AML-193 (cell line): ENCODE results near the gene CDK8.
A peak's percentile ranks its signal among the peaks of the same experiment; 100 is the strongest.
"Not testable (repeated sequence)": the region's sequence is repeated elsewhere in the genome, so short reads cannot be mapped to it uniquely, and the experiment has no call there.

Source experiments
- DNase-seq, 2 experiments: peaks; one replicate each; lab custom pipeline; 2025; lab: John Stamatoyannopoulos, UW

CDK8 gene

DNA sequence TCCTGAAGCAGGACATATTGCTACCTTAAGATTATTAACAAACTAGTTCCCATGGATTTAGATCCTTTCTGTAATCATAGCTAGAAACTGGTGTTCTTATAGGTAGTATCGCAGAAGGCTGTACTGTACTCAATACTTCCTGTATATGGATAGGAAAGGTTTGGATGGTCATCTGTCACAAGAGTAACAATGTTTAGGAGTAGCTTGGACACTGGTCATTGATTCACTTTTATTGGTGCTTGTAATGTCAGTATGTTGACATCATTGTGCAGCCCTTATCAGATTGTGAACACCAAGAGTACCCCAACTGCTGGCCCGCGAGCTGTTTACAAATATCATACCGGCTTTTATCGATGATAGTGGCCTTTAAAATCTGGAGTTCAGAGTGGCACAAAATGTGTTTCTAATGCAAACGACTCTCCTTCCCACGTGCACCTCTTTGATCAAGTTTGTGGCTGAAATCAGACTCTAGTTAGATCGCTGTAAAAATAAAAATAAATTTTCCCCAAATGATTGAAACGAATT lies 605 bp upstream of the CDK8 start:
- DNase-seq: peak in 1 of 2 experiments; percentile 32

DNA sequence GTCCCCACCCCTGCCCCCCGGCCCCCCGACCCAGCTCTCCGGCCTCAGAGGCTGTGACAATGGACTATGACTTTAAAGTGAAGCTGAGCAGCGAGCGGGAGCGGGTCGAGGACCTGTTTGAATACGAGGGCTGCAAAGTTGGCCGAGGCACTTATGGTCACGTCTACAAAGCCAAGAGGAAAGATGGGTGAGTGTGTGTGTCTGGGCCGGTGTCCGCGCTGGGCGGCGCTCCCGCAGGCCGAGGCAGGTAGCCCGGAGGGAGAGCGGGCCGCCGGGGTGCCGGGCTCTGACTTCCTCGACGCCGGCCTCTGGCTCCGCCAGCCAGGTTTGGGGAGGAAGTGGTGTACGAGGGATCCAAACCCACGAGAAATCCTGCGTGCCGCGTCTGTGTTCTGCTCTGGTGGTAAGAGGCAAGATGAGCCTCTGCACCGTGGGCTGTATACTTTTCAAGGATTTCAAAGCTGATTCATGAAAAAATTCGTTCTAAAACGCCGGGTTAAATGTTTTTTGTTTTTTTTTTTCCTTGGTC lies 718 bp downstream of the CDK8 start:
- DNase-seq: peak; percentile 39 to 56

DNA sequence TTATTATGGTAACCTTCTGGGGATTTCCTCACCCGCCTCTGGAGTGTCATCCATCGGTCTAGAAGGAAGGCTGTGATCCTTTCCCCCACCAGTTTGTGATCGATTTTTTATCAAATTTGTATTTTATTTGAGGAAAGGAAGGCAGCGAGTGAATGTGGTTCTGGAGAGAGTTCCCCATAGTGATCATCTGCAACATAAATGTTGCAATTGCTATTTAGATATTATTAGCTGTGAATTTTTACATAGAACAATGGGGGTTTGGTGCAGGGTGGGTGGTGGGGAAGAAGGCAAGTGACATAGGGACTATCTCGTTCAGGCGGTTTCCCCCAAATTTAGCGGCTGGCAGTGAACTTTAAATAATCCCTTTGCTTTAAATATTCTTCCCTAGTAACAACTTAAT lies 1.2 kb downstream of the CDK8 start:
- DNase-seq: peak in 1 of 2 experiments; percentile 49

DNA sequence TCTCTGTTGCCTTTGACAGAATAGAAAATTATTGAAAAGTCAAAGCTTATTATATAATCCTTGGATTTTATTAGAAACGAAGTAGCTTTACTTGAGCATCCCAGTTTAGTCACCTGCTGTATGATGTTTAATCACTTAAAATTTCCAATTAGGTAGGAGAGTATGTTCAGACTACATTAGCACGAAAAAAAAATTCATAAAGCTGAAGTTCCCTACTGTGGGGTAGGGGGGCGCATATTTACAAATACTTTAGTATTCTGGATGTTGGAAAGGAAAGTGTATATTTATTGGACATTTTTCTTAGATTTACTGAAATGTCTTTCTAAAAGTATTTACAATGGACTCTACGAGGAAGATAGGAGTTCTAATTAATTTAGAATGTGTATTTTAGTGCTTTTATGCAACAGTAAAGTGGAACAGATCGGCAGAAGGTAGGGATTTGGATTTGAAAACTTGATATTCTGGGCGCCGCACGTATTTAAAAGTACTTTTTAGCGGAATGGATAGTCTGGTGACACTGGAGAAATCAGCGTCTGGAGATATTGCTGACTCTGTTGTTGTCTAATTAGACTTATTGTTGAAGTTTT lies 1.9 kb downstream of the CDK8 start:
- DNase-seq: peak; percentile 33 to 50

DNA sequence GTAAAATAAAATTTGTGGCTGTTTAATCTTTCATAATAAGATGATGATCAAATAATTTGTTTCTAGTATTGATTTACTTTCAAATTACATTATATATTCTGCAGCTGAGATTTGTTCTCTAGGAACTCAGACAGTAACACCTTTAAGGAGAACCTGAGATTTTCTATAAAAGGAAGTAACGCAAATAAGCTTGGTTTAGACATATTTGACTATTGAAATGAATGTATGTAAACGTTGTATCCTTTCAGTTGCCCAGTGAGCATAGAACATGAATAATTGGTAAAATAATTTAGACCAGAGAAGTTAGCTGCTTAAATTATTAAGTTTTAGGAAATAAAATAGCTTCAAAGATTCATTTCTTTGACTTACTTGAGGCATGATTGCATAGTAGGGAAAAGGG lies 3.1 kb downstream of the CDK8 start:
- DNase-seq: peak in 1 of 2 experiments; percentile 28

DNA sequence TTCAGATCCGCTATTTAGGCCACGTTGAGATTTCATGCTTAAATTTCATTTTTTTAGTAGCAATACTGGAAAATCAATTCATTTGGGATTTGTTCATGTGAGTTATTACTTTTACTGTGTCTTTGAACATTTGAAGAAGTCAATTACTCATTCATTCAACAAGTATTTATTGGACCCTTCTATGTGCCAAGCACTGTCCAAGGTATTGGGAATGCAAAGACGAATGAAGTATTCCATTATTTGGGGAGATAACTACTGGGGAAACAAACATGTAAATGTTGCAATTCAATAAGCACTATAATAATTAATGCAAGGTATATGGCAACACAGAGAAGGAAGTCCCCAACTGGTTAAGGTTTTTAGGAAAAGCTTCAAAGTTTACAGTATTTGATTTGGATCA lies 5.7 kb downstream of the CDK8 start:
- DNase-seq: no peak

DNA sequence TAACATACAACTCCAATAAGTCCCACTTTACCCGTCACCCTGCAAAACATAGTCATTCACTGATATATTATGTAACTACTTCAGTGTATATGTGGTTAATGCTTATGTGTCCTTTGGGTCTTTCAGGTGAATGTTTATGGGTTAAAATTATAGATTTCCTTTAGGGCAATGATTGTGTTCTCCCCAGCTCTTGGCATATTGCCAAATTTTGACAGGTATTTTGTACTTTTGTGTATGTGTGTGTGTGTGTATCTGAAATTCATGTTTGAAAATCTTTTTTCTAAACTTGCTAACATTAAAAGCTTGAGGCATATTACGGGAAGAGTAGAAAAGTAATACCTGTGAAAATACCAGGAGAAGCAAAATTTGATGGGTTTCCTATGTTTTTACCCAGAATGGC lies 8.2 kb downstream of the CDK8 start:
- no peak for DNase-seq

DNA sequence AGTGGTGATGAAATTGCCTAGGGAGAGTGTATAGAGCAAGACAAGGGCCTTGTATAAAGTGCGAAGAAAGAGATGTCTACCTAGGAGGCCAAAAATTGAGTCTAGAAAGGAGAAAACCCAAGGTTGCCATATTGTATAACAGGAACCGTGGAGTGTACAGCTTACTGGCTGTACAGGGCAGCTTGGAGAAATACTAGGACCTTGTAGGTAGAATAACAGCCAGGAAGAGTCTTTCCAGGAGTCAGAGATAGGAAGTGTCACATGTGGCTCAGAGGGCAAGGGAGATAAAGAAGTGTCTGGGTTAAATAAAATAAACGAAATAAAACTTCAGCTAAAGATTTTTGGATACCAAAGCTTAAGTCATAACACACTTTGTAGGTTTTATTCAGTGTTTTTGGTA lies 12.4 kb downstream of the CDK8 start:
- DNase-seq: no peak

DNA sequence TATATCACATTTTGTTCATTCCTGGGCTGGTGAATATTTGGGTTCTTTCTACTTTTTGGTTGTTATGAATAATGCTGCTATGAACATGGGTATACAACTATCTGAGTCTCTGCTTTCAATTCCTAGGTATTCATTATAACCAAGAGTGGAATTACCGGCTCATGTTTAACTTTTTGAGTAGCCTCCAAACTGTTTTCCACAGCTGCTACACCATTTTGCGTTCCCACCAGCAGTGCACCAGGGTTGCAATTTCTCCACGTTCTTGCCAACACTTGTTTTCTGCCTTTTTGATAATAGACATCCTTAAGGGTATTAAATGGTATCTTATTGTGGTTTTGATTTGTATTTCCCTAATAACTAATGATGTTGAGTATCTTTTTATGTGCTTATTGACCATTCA lies 16.8 kb downstream of the CDK8 start:
- DNase-seq: no peak

DNA sequence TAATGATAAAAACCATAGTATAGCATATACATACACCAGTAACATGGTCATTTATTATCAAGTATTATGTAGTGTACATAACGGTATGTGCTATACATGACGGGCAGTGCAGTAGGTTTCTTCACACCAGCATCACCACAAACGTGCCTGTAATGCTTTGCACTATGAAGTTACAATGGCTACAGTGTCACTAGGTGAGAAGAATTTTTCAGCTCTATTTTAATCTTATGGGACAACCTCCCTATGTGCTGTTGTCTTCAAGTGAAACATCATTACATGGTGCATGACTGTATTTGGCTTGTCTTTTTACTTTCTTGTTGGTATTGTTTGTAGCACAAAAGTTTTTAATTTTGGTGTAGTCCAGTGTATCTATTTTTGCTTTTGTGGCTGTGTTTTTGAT lies 18.7 kb downstream of the CDK8 start:
- DNase-seq: no peak

DNA sequence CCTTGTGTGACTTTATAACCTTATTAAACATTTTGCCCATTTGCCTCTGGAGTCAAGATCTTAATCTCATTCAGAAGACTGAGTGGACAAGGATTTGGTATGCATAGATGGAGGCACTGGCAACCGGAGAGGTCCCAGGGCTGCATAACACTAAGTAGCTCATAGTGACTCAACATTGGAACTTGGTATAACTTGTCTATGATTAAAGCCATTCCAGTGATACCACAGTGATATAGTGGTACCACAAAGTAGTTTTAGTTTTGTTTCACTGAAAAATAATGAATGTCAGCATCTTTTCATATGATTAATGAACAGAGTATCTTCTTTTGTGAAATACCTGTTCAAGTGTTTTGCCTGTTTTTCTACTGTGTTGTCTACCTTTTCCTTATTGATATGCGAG lies 26.4 kb downstream of the CDK8 start:
- DNase-seq: no peak

DNA sequence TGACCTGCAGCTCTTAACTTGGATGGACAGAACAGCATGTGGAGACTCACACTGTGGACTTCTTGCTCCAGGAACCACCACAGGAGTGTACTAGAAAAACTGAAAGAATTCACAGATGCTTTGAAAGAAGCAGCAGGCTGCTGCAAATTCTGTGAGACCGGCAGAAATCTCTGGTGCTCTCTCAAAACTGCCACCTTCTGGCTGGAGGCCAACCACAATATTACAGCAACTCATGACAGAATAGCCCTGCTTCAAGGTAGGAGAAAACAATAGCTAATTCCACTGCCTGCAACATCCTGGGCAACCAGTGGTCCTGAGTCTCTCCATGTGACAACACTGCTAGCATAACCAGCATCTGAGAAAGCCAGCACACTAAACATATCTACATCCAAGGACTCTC lies 26.9 kb downstream of the CDK8 start:
- no peak for DNase-seq

DNA sequence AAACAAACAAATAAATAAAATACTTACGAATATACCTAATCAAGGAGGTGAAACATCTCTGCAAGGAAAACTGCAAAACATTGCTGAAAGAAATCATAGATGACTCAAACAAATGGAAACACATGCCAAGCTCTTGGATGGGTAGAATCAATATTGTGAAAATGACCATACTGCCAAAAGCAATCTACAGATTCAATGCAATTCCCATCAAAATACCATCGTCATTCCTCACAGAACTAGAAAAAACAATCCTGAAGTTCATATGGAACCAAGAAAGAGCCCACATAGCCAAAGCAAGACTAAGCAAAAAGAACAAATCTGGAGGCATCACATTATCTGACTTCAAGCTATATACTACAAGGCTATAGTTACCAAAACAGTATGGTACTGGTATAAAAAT lies 32.0 kb downstream of the CDK8 start:
- not testable (repeated sequence) for DNase-seq

DNA sequence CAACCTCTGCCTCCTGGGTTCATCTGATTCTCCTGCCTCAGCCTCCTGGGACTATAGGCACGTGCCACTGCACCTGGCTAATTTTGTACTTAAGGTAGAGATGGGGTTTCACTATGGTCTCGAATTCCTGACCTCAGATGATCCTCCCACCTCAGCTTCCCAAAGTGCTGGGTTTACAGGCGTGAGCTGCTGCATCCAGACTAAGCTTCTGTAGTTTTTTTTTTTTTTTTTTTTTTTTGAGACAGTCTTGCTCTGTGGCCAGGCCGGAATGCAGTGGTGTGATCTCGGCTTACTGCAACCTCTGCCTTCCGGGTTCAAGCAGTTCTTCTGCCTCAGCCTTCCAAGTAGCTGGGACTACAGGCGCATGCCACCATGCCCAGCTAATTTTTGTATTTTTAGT lies 34.9 kb downstream of the CDK8 start:
- DNase-seq: not testable (repeated sequence)

DNA sequence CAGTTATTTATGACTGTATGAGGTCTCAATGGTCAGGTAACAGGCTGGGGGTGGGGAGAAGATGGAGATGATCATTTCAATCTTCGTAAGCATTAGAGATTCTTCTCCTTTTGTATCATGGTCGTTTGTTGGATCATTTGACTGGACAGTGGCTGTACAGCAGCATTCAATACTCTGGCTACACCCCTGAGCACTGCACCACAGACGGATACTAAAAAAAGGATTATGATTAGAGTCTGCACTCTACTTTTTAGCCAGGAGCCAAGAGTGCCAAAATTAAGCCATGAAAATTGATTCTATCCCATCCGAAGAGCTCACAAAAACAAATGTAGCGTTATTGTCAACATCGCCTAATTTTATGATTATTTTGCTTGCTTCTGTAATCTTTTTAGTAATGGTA lies 41.9 kb downstream of the CDK8 start:
- no peak for DNase-seq

DNA sequence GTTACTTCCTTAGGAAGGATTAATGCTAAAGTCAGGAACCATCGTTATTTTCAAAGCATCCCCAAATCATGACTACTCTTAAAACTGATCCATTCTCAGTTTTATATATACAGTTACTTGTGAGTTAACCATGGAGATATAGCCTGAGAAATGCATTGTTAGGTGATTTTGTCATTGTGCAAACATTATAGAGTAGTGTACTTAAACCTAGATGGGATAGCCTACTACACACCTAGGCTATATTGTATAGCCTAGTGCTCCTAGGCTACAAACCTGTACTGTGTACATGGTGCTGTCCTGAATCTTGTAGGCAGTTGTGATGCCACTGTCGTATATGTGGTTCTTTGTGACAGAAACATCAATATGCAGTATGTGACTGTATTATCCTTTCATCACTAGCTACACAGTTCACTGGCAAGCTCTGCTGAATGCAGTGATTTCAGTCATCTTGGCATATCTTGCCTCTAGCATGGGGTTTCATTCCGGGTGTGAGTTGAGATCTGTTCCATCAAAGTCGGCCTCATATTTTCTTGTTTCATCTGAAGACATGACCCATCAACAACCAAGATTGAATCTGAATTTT lies 45.3 kb downstream of the CDK8 start:
- no peak for DNase-seq

DNA sequence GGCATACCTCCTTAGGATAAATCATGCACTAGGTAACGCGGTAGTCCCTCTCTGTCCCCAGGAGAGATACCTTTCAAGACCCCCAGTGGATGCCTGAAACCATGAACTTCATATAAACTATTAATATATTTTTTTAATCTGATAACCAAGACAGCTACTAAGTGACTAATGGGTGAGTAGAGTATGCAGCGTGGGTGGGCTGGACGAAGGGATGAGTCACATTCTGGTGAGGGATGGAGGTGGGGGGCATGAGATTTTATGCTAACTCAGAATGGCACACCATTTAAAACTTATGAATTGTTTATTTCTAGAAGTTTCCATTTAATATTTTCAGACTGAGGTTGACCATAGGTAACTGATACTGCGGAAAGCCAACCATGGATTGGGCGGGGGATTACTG lies 46.2 kb downstream of the CDK8 start:
- DNase-seq: no peak

DNA sequence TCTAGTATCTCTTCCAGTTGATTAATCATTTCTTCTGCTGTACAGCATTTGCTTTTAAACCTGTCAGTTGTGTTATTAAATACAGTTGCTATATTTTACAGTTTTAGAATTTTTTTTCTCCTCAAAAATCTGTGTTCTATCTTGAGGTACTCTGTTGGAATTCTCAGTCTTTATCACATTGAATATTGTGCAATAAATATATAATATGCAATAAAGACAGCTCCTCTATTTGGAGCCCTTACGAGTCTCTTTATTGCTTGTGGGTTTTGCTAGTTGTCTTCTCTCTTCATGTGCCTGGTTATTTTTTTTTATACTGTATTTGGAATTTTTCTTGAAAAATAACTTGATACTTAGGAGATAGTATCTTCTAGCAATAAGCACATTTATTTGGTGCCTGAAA lies 51.7 kb downstream of the CDK8 start:
- no peak for DNase-seq

DNA sequence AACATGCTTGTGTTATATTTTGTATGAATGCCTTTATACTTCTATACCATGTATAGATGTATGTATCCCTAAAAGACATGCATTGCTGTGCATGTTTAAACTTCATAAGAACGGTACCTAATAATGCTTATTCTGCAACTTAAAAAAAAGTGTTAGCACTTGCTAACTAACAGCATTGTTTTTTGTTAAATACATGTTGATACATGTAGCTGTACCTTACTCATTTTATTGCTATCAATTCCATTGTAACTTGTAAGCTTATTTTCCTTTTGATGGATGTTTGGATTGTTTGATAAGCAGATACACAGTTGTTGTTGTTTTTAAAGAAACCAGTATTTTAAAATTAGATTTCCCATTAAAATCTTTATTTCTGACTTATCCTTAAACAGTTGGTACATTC lies 53.8 kb downstream of the CDK8 start:
- DNase-seq: no peak

DNA sequence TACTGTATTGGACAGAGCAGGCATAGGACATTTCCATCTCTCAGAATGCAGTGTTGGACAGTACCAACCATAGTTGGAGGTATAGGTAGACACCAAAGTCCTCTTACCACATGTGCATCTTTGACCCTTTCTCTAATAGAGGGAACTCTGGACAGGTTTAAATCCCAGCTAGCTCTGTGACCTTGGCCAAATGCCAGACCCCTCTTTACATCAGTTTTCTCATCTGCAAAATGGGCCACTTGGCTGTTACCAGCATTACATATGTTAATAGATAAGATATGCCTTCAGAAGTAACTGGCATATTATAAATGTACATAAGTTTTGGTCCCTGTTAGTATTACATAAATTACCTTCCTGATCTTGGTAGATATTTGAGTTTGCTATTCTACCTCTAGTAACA lies 54.3 kb downstream of the CDK8 start:
- no peak for DNase-seq

DNA sequence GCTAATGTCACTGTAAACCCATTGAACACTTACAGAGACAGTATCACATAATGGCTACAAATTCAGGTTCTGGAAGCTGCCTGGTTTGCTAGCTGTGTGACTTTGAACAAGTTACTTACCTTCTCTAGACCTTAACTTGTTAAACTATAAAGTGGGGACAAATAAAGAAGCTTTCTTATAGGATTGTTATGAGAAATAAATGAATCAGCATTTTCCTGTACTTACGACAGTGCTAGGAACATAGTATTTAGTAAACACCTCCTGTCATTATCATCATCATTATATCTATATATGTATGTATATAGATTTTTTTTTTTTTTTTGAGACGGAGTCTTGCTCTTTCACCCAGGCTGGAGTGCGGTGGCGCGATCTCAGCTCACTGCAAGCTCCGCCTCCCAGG lies 54.9 kb downstream of the CDK8 start:
- no peak for DNase-seq

DNA sequence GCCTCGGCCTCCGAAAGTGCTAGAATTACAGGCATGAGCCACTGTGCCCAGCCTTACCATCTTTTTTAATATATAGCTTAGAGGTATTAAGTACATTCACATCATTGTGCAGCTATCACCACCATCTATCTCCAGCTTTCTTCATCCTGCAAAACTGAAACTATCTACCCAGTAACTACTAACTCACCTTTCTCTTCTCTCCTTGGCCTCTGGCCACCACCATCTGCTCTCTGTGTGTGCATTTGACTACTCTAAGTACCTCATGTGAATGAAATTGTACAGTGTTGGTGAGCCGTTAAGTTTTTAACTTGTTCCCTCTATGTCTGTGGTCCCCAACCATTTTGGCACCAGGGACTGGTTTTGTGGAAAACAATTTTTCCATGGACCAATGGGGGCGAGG lies 56.1 kb downstream of the CDK8 start:
- no peak for DNase-seq

DNA sequence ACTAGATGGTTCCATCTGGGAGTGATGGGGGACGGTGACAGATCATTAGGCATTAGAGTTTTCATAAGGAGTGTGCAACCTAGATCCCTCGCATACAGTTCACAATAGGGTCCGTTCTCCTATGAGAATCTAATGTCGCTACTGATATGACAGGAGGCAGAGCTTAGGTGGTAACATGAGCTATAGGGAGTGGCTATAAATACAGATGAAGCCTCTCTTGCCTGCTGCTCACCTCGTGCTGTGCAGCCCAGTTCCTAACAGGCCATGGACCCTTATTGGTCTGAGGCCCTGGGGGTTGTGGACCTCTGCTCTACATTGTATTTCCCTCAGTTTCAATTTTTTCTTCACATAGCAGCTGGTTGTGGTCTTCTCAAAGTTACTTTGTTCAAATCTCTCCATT lies 56.5 kb downstream of the CDK8 start:
- DNase-seq: no peak

DNA sequence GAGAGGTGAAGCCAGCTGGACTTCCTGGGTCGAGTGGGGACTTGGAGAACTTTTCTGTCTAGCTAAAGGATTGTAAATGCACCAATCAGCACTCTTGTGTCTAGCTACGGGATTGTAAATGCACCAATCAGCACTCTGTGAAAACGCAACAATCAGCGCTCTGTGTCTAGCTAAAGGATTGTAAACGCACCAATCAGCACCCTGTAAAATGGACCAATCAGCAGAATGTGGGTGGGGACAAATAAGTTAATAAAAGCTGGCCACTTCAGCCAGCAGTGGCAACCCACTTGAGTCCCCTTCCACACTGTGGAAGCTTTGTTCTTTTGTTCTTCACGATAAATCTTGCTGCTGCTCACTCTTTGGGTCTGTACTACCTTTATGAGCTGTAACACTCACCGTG lies 58.1 kb downstream of the CDK8 start:
- DNase-seq: not testable (repeated sequence)
